HG03280 (cell line): ENCODE data around the gene FAM76A.
"Not testable (repeated sequence)": the region's sequence is repeated elsewhere in the genome, so short reads cannot be mapped to it uniquely, and the experiment has no call there.

Source experiments
- ATAC-seq: cut with Tn5 transposase; IDR thresholded peaks from one replicate; pipeline ENCODE4 v1.9.1; 2021; ENCODE audit warnings: mild to moderate bottlenecking, moderate library complexity; ENCODE audit not compliant: unreplicated experiment

FAM76A gene

GRCh38 chr1:27774654-27775053, 48.9 kb downstream of the FAM76A start:
- no peak for ATAC-seq

DNA sequence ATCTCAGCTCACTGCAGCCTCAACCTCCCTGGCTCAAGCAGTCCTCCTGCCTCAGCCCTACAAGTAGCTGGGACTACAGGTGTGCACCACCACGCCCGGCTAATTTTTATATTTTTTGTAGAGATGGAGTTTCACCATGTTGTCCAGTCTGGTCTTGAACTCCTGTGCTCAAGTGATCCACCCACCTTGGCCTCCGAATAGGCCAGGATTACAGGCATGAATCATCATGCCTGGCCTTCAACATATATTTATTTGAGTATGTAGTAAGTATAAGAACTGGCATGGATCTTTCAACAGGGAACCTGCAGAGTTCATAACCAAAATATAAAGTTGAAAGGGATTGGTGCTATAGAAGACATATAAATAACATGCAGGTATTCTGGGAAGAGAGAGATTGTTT, 49.6 kb downstream of the FAM76A start:
- not testable (repeated sequence) for ATAC-seq

DNA sequence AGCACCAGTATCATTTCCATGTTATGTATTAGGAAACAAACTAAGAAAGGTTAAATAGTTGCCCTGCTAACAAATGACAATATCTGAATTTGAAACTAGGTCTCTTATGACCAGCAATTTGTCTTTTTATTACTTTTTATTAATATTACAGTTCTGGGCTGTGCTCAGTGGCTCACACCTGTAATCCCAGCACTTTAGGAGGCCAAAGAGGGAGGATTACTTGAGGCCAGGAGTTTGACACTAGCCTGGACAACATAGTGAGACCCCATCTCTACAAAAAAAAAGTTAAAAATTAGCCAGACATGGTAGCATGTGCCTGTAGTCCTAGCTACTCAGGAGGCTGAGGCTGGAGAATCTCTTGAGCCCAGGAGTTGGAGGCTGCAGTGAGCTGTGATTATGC, 50.5 kb downstream of the FAM76A start:
- ATAC-seq, result not testable (repeated sequence)

GRCh38 chr1:27778056-27778455, 52.3 kb downstream of the FAM76A start:
- ATAC-seq, result no peak

DNA sequence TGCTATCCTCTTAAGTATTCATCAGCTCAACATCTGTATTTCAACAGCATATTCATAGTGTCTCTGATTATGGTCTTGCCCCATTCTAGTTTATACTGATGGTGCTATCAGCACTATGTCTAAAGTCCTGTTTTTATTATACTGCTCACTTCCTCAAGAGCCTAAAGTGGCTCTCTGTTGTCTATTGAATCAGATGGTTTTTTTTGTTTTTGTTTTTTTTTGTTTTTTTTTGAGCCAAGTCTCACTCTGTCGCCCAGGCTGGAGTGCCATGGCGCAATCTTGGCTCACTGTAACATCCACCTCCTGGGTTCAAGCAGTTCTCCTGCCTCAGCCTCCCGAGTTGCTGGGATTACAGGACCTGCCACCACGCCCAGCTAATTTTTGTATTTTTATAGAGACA, 53.4 kb downstream of the FAM76A start:
- ATAC-seq, result no peak

DNA sequence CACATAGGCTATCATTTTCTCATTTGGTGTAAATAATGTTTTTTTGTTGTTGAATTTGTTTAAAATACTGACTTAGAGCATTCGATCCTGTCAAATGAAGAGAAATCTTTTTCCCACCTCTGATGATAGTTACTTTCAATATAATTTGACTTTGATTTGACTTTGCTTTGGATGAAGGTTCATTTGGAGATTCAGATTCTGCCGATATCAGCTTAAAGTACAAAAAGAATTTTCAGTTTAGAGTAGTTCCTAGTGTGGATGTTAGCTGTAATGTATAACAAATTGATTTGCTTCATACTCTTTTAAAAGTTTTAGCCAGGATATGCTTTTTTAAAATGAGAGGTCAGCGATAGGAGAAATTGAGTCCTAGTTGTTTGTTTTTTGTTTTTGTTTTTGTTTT, 57.2 kb downstream of the FAM76A start:
- no peak for ATAC-seq

DNA sequence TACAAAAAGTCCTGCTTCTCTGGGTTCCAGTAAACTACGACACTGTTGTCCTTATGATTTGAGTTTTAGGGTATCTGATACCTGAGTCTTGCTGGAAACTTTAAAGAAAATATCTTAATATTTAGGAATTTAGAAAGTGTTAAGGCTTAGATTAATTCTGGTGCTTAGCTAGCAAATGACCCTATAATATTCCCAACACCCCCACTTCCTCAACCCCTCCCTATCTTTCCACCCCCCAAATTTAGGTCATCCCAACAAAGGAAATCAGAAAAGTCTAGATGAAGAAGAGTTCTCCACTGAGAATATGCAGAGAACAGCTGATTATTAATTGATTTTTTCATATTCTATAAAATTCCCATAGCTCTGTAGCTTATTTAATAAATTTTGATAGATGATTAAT, 58.9 kb downstream of the FAM76A start:
- ATAC-seq, result no peak

DNA sequence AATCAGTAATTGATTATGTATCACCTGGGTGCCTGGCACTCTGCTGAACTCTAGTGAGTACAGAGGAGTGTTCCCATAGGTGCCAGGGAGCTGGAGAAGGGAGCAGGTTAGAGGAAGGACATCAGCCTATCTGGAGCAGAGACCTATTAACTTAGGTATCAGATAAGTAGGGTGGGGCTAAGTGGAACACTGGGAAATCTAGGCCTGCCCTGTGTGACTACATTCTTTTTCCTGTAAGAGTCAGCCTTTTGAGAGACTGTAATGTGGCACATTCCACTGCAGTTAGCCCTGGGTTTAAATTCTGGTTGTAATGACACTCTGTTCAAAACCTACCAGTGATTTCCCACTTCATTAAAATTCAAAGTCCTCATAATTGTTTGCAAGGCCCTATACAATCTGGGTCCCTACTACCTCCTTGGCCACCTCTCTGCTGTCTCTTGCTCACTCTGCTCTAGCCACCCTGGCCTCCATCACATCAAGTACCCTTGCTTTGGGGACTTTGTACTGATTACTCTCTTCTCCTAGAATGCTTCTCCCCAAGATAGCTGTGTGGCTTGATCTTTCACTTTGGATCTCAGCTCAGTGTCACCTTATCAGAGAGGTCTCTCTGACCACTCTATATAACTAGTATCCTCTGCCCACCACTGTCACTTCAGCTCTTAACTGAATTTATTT, 60.2 kb downstream of the FAM76A start:
- no peak for ATAC-seq

GRCh38 chr1:27787895-27788294, 62.1 kb downstream of the FAM76A start:
- ATAC-seq, result no peak

DNA sequence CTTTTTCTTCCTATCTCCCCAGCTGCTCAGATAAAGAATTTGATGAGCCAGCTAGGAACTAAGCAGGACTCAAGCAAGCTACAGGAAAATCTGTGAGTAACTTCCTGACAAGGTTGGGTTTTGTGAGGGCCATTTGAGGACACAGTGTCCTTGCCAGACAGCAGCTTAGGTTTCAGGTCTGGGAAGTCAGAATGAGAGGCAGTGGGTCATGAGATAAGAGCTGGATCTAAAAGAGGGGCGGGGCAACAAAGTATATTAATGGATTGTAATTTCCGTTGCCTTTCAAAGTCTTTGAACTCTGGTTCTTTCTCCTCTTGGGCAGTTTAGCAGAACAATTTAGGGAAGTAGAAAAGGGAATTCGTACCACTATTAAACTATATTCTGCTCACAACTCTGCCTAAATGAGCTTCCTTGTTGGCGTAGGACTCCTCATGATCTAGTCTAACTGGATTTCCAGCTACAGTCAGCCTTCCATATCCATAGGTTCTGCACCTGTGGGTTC, 63.8 kb downstream of the FAM76A start:
- no peak for ATAC-seq

DNA sequence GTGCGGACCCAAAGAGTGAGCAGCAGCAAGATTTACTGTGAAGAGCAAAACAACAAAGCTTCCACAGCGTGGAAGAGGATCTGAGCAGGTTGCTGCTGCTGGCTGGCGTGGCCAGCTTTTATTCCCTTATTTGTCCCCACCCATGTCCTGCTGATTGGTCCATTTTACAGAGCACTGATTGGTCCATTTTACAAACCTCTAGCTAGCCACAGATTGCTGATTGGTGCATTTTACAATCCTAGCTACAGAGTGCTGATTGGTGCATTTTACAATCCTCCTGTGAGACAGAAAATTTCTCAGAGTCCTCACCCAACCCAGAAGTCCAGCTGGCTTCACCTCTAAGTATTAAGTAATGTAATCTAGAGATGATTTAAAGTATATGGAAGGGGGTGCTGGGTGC, 64.5 kb downstream of the FAM76A start:
- not testable (repeated sequence) for ATAC-seq

DNA sequence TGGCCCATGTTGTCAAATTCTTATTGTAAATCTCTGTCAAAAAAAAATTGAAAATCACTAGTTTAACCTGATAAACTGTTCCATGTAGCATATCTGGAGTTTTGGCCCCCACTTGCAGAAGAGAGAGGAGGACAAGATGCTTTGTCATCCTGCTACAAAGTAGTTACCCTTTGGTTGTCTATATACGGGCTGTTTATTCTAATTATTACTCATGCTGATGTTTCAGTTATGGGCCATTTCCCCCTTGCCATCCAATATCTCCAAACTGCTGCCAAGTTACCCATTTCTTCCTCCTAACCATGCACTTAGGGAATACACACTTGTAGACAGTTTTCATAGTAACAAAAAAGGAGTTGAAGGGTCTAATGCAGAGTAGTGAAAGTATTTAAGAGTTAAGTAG, 69.8 kb downstream of the FAM76A start:
- no peak for ATAC-seq

- ATAC-seq, result no peak
Measured at GRCh38 chr1:27804791-27805190, 79.0 kb downstream of the FAM76A start.

DNA sequence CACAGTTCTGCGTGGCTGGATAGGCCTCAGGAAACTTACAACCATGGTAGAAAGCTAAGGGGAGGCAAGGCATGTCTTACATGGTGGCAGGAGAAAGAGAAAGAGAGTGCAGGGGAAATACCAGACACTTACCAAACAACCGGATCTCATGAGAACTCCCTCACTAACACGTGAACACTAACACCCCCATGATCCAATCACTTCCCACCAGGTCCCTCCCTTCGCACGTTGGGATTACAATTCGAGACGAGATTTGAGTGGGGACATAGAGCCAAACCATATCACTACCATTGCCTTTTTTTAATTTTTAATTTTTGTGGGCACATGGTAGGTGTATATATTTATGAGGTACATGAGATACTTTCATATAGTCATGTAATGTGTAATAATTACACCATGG, 81.0 kb downstream of the FAM76A start:
- ATAC-seq, result no peak

GRCh38 chr1:27807385-27807784, 81.6 kb downstream of the FAM76A start:
- ATAC-seq, result no peak

- ATAC-seq, result not testable (repeated sequence)
Measured at GRCh38 chr1:27808131-27808530, 82.4 kb downstream of the FAM76A start.

DNA sequence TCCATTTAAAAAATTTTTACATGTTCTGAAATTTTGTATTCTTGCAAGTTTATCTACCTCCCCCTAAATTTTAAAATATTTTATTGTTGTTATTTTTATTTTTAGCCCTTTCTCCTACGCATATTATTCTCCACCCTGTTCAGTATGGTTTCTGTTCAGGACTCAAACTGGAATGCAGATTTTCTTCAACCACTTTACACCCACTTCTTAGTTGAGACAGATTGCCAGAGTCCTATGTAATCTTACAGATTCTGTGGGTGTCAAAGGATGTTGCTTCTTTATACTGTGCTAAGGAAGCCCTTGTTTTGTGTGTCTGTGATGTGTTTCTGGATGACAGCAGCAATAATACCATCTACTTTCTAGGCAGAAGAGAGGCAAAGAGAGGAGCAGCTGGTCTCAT, 84.1 kb downstream of the FAM76A start:
- ATAC-seq, result no peak

DNA sequence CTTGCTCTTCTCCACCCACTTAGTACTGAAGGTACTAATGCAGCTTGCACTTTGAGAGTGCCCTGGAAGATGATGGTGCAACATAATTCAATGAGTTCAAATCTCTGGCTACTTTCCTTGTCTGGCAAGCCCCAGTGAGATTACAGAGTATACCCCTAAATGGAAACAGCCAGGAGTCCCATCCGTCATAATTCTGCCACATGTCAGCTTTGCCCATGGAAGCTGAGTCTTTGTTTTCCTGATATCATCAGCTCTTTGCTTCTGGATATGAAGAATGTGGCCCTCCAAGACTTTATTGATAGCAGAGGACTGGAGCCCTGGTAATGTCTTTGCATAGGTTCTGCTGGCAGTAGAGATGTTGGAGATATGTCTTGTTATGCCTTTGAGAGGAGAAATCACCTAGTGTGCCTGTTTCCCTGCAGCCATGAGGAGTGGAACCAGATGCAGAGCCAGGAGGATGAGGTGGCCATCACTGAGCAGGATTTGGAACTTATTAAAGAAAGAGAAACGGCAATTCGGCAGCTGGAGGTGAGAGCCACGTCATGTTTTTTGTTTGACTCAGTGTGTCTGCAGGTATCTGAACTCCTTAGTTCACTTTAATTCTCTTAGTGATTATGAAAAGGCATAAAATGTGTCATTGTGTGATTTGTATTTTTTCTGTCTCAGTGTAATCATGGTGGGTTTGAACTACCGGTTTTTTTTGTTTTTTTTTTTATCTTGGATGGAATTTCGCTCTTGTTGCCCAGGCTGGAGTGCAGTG, 86.2 kb downstream of the FAM76A start:
- ATAC-seq, result no peak
